HepG2 (cell line): ENCODE data around the gene PIWIL1. TPM values are rescaled to one million over a fixed set of nuclear protein-coding genes. Genes with fewer than 3 reads are reported as not detected.

ENCODE experiments used
- ATAC-seq: fragments of 200-7000 bp; cut with Tn5 transposase; 3 replicates; pipeline ENCODE4 v1.9.1; 2020; ENCODE audit warnings: mild to moderate bottlenecking, moderate library complexity
- BruUV-seq: library from RNA; stranded (reverse); fragments of 400-500 nt; replicated peaks from 2 replicates; lab custom pipeline; 2021; lab: Mats Ljungman, UMichigan
- CTCF ChIA-PET: fragments of 300-600 bp; formaldehyde crosslinking; extraction: SDS; loops from one replicate; lab custom pipeline; 2021; ENCODE audit warnings: low total read pairs, inconsistent platforms, low intra/inter-chr PET ratio; lab: Yijun Ruan, JAX
- POLR2A ChIA-PET: fragments of 350-600 bp; sonication (Branson Sonifier 250); formaldehyde crosslinking; loops from one replicate; lab custom pipeline; 2020; ENCODE audit warnings: antibody characterized with exemption, inconsistent platforms; lab: Yijun Ruan, JAX
- DNase-seq: peaks from one replicate; pipeline ENCODE4 v3.0.0-alpha.2; 2015; ENCODE audit warnings: low spot score
- FAIRE-seq: peaks from 3 replicates; lab custom pipeline; 2011; peaks lifted over from hg19 to GRCh38; lab: Jason Lieb, UNC
- H2AFZ ChIP-seq: one replicate; pipeline ENCODE4 v1.6.1; 2011; ENCODE audit warnings: low read length, inconsistent platforms
- H3K27ac ChIP-seq: fragments of 300-600 bp; 3 replicates; pipeline ENCODE4 v1.8.0; 2011; ENCODE audit warnings: mixed run types, mild to moderate bottlenecking, mixed read lengths, low read length, inconsistent platforms; ENCODE audit not compliant: insufficient read depth; ENCODE audit errors: extremely low read length
- H3K27me3 ChIP-seq, 2 experiments: fragments of 200-600 bp in 1 of 2; 2 replicates in 1 of 2; 3 replicates in 1 of 2; pipeline versions ENCODE4 v1.6.0 to v1.8.0; 2011; ENCODE audit warnings: low read length in 2 of 2, mild to moderate bottlenecking in 2 of 2, moderate library complexity in 2 of 2, inconsistent platforms in 1 of 2; ENCODE audit not compliant: insufficient read depth in 2 of 2, control insufficient read depth in 1 of 2
- H3K36me3 ChIP-seq, 2 experiments: fragments of 200-600 bp in 1 of 2; replicated peaks in 1 of 2; 2 replicates in 1 of 2; 3 replicates in 1 of 2; pipeline versions ENCODE4 v1.5.1 to v1.8.0; 2011; ENCODE audit warnings: low read length in 2 of 2, inconsistent platforms in 1 of 2; ENCODE audit not compliant: insufficient read depth in 2 of 2, control insufficient read depth in 1 of 2
- H3K4me1 ChIP-seq: 2 replicates; pipeline ENCODE4 v1.5.1; 2012; ENCODE audit warnings: low read length, inconsistent platforms; ENCODE audit not compliant: insufficient read depth
- H3K4me2 ChIP-seq: 2 replicates; pipeline ENCODE4 v1.6.0; 2011; ENCODE audit warnings: low read depth, low read length, inconsistent platforms
- H3K4me3 ChIP-seq, 3 experiments: fragments of 200-600 bp in 1 of 3; sonication (generic), shearing (Covaris generic) in 1 of 3; replicated peaks in 1 of 3; 2 replicates each; pipeline ENCODE4 v1.5.1; 2011 to 2016; ENCODE audit warnings: low read length in 3 of 3, inconsistent platforms in 2 of 3, low read depth in 2 of 3, mild to moderate bottlenecking in 2 of 3, control low read depth in 1 of 3, mixed read lengths in 1 of 3; ENCODE audit not compliant: insufficient read depth in 1 of 3
- H3K79me2 ChIP-seq: one replicate; pipeline ENCODE4 v1.6.1; 2011; ENCODE audit warnings: low read length, inconsistent platforms; ENCODE audit not compliant: insufficient read depth
- H3K9ac ChIP-seq: 2 replicates; pipeline ENCODE4 v1.6.0; 2011; ENCODE audit warnings: mild to moderate bottlenecking, low read depth, low read length, inconsistent platforms; ENCODE audit not compliant: insufficient read depth
- H3K9me3 ChIP-seq: 2 replicates; pipeline ENCODE4 v1.5.1; 2012; ENCODE audit warnings: mild to moderate bottlenecking, low read length
- H4K20me1 ChIP-seq: 2 replicates; pipeline ENCODE4 v1.6.0; 2011; ENCODE audit warnings: inconsistent platforms, mild to moderate bottlenecking, low read length, moderate library complexity; ENCODE audit not compliant: insufficient read depth
- BRCA1 ChIP-seq: sonication (generic); formaldehyde crosslinking; IDR thresholded peaks from 2 replicates; pipeline ENCODE4 v1.4.0; 2020; ENCODE audit warnings: missing genetic modification reagents
- CAMTA2 ChIP-seq: sonication (generic); formaldehyde crosslinking; IDR thresholded peaks from 2 replicates; pipeline ENCODE4 v1.4.0; 2020; ENCODE audit warnings: mild to moderate bottlenecking, missing genetic modification reagents, borderline replicate concordance
- CCAR2 ChIP-seq: fragments of 200-400 bp; formaldehyde crosslinking; optimal IDR thresholded peaks from 2 replicates; pipeline ENCODE3; 2018; ENCODE audit warnings: low read depth, mild to moderate bottlenecking, low read length, moderate library complexity
- HCFC1 ChIP-seq: fragments of 150-350 bp; IDR thresholded peaks from 2 replicates; pipeline ENCODE4 v1.6.1; 2014; ENCODE audit warnings: low read depth, low read length
- JUNB ChIP-seq: sonication (generic); formaldehyde crosslinking; IDR thresholded peaks from 2 replicates; pipeline ENCODE4 v1.8.0; 2022; ENCODE audit warnings: missing genetic modification reagents, mild to moderate bottlenecking, borderline replicate concordance
- KDM2A ChIP-seq: sonication (generic); formaldehyde crosslinking; IDR thresholded peaks from 2 replicates; pipeline ENCODE4 v1.4.0; 2020; ENCODE audit warnings: low read depth, missing genetic modification reagents, borderline replicate concordance
- NCOA2 ChIP-seq: sonication (generic); formaldehyde crosslinking; IDR thresholded peaks from 2 replicates; pipeline ENCODE4 v1.8.0; 2022; ENCODE audit warnings: inconsistent platforms
- NCOR1 ChIP-seq: fragments of 200-600 bp; sonication (generic); IDR thresholded peaks from 2 replicates; pipeline ENCODE4 v1.7.0; 2017; ENCODE audit warnings: antibody characterized with exemption, low read length, borderline replicate concordance
- NR2F2 ChIP-seq: IDR thresholded peaks from 2 replicates; pipeline ENCODE4 v1.6.1; 2012; ENCODE audit warnings: low read depth, inconsistent platforms, borderline replicate concordance
- PAF1 ChIP-seq: IDR thresholded peaks from 2 replicates; pipeline ENCODE4 v1.6.1; 2016; ENCODE audit warnings: missing genetic modification reagents, missing compliant biosample characterization
- POLR2AphosphoS2 ChIP-seq: IDR thresholded peaks from 2 replicates; pipeline ENCODE4 v1.6.1; 2011; ENCODE audit warnings: low read depth, low read length, improper control_type of control experiment
- TAF15 ChIP-seq: fragments of 200-400 bp; formaldehyde crosslinking; IDR thresholded peaks from one replicate; pipeline ENCODE4 v1.6.1; 2018; ENCODE audit warnings: mild to moderate bottlenecking, low read depth, low read length; ENCODE audit not compliant: poor library complexity, severe bottlenecking
- TBP ChIP-seq: sonication (generic); formaldehyde crosslinking; IDR thresholded peaks from 2 replicates; pipeline ENCODE4 v1.5.0; 2020; ENCODE audit warnings: missing genetic modification reagents
- TGIF2 ChIP-seq: IDR thresholded peaks from 2 replicates; pipeline ENCODE4 v1.6.1; 2016; ENCODE audit warnings: control low read depth, missing compliant biosample characterization
- ZEB1 ChIP-seq: IDR thresholded peaks from 2 replicates; pipeline ENCODE4 v1.6.1; 2012; ENCODE audit warnings: mild to moderate bottlenecking, low read depth, inconsistent platforms; ENCODE audit not compliant: insufficient replicate concordance
- ZFY ChIP-seq: sonication (generic); formaldehyde crosslinking; IDR thresholded peaks from 2 replicates; pipeline ENCODE4 v1.4.0; 2020; ENCODE audit warnings: missing genetic modification reagents
- ZFYVE20 ChIP-seq: sonication (generic); formaldehyde crosslinking; IDR thresholded peaks from 2 replicates; pipeline ENCODE4 v1.8.0; 2023; ENCODE audit warnings: low read depth, mild to moderate bottlenecking, moderate library complexity, missing genetic modification reagents, borderline replicate concordance
- ZMYM2 ChIP-seq: sonication (generic); formaldehyde crosslinking; IDR thresholded peaks from 2 replicates; pipeline ENCODE4 v1.8.0; 2022; ENCODE audit warnings: mild to moderate bottlenecking, missing genetic modification reagents
- ZNF234 ChIP-seq: sonication (generic); formaldehyde crosslinking; conservative IDR thresholded peaks from 2 replicates; pipeline ENCODE4 v1.5.1; 2020; ENCODE audit warnings: mild to moderate bottlenecking, missing genetic modification reagents
- ZNF235 ChIP-seq: sonication (generic); formaldehyde crosslinking; IDR thresholded peaks from 2 replicates; pipeline ENCODE4 v1.8.1; 2023; ENCODE audit warnings: mild to moderate bottlenecking, missing genetic modification reagents, borderline replicate concordance
- ZNF569 ChIP-seq: sonication (generic); formaldehyde crosslinking; IDR thresholded peaks from 2 replicates; pipeline ENCODE4 v1.5.0; 2020; ENCODE audit warnings: mild to moderate bottlenecking, missing genetic modification reagents, moderate library complexity, borderline replicate concordance
- ZNF678 ChIP-seq: sonication (generic); formaldehyde crosslinking; IDR thresholded peaks from 2 replicates; pipeline ENCODE4 v1.4.0; 2020; ENCODE audit warnings: mild to moderate bottlenecking, missing genetic modification reagents
- ZNF746 ChIP-seq: sonication (generic); formaldehyde crosslinking; IDR thresholded peaks from 2 replicates; pipeline ENCODE4 v1.8.0; 2022; ENCODE audit warnings: mild to moderate bottlenecking, missing genetic modification reagents
- WGBS: methylation state at CpG from one replicate; pipeline ENCODE4 v1.1.6; 2017; ENCODE audit warnings: low lambda C conversion rate; 5-methylcytosine and 5-hydroxymethylcytosine counted together
- in situ Hi-C: cut with HindIII; loops from 2 replicates; pipeline ENCODE4 v1.10.0; 2017; ENCODE audit warnings: low pct_unique_long_range_greater_than_20kb; ENCODE audit not compliant: extremely low pct_ligation_motif_present
- intact Hi-C: fragments of 100-400 bp; cut with micrococcal nuclease; formaldehyde crosslinking; loops from one replicate; pipeline ENCODE4 v1.10.0; 2022; ENCODE audit not compliant: unreplicated experiment
- polyA plus RNA-seq, 8 experiments: library from polyadenylated mRNA; depleted of rRNA in 3 of 8; stranded (reverse) in 7 of 8; unstranded in 1 of 8; fragments of >200 nt; fragmentation: Illumina TruSeq in 4 of 8; extraction: Trizol in 4 of 8; gene quantifications; 2 replicates each; pipeline versions ENCODE4 v1.2.1 to v1.2.3, GENCODE V29; 2011 to 2016; ENCODE audit warnings: low read depth in 4 of 8, missing spikeins in 1 of 8, mixed read lengths in 1 of 8; ENCODE audit not compliant: insufficient read depth in 1 of 8
- total RNA-seq, 5 experiments: library from RNA; depleted of rRNA; stranded (reverse); fragments of >200 nt; fragmentation: Illumina TruSeq; extraction: Trizol; gene quantifications; 2 replicates each; pipeline ENCODE4 v1.2.3, GENCODE V29; 2016; ENCODE audit warnings: low read depth in 1 of 5
- TF ChIP-seq, protein P1 (sequence below): IDR thresholded peaks from 2 replicates; pipeline ENCODE4 v1.6.1; 2012; ENCODE audit warnings: low read length, improper control_type of control experiment

Gene PIWIL1
- total and polyA plus RNA-seq, 2 of the 13 experiments (the other 11 are each of a cell fraction or from before 2014, with no cell fraction given): not detected

DNA sequence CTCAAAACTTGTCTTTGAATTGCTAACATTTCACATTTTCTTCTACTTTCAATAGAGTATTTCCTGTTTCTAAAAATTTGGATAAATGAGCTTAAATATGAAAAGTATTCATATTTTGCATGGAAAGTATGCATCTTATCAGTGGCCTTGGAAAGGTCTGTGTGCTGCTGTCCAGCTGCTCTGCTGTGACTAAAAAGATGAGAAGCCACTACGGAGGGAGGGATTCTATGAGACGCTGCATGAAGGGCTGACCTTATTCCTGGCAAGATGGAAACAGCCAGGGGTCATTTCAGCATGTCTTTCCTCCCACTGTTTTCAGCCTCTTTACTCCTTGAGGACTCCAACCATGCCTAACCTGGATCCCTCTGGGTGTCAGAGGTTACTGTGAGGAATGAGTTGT is 13.0 kb downstream of the PIWIL1 start (continued):
- no peak for TF ChIP-seq JUNB (CRISPR knock-in tag)
- no peak for TF ChIP-seq ZNF678 (CRISPR knock-in tag)
- TF ChIP-seq HCFC1: no peak
- TF ChIP-seq ZFYVE20 (CRISPR knock-in tag): no peak
- no peak for TF ChIP-seq PAF1 (CRISPR knock-in tag)
- TF ChIP-seq ZNF234 (CRISPR knock-in tag): no peak
- no peak for TF ChIP-seq NCOR1
- no peak for TF ChIP-seq ZMYM2 (CRISPR knock-in tag)
- no peak for TF ChIP-seq NR2F2
- no peak for TF ChIP-seq KDM2A (CRISPR knock-in tag)

DNA sequence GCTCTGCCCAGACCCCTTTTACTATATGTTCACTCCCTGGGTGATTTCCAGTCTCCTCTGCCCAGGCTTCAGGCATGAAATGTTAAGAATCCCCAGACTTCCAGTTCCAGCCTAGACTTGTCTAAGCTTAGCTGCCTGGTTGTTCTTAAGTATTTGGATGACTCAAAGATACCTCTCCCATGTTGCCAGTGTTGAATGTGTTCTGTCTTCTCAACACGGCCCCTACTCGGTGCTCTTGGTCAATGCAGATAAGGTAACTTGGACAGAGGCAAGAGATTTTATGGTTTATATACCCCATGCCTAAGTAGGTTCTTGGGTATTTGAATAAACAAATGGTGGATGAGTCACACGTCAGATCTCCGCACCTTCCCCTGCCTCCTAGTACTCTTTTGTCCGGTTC is 13.6 kb downstream of the PIWIL1 start:
- in situ Hi-C loops: no loop called here
- no peak for TF ChIP-seq ZNF569 (CRISPR knock-in tag)
- TF ChIP-seq ZNF746 (CRISPR knock-in tag): no peak
- TF ChIP-seq TBP: no peak
- TF ChIP-seq, protein P1, sequence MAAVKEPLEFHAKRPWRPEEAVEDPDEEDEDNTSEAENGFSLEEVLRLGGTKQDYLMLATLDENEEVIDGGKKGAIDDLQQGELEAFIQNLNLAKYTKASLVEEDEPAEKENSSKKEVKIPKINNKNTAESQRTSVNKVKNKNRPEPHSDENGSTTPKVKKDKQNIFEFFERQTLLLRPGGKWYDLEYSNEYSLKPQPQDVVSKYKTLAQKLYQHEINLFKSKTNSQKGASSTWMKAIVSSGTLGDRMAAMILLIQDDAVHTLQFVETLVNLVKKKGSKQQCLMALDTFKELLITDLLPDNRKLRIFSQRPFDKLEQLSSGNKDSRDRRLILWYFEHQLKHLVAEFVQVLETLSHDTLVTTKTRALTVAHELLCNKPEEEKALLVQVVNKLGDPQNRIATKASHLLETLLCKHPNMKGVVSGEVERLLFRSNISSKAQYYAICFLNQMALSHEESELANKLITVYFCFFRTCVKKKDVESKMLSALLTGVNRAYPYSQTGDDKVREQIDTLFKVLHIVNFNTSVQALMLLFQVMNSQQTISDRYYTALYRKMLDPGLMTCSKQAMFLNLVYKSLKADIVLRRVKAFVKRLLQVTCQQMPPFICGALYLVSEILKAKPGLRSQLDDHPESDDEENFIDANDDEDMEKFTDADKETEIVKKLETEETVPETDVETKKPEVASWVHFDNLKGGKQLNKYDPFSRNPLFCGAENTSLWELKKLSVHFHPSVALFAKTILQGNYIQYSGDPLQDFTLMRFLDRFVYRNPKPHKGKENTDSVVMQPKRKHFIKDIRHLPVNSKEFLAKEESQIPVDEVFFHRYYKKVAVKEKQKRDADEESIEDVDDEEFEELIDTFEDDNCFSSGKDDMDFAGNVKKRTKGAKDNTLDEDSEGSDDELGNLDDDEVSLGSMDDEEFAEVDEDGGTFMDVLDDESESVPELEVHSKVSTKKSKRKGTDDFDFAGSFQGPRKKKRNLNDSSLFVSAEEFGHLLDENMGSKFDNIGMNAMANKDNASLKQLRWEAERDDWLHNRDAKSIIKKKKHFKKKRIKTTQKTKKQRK: no peak
- TF ChIP-seq ZNF235: no peak
- TF ChIP-seq CAMTA2 (CRISPR knock-in tag): no peak
- TF ChIP-seq ZFY: no peak
- TF ChIP-seq TAF15: no peak
- TF ChIP-seq CCAR2: no peak
- TF ChIP-seq POLR2AphosphoS2: no peak
- no peak for TF ChIP-seq ZEB1
- no peak for TF ChIP-seq TGIF2 (CRISPR knock-in tag)
- TF ChIP-seq BRCA1 (CRISPR knock-in tag): no peak
- no peak for TF ChIP-seq NCOA2 (CRISPR knock-in tag)

More for the DNA sequence above, 13.6 kb downstream of the PIWIL1 start:
- H3K27ac ChIP-seq: no peak overlapping the region
- H3K4me1 ChIP-seq: no peaks in the 10 kb centered on the region
- ChIA-PET POLR2A (no interaction called here), CTCF (no interaction called here)
- no peak overlapping the region for H2AFZ ChIP-seq
- FAIRE-seq (no peak), DNase-seq (no peak), ATAC-seq (no peak)
- no peak overlapping the region for H3K4me2 ChIP-seq
- peaks cover 0 to 32% of the 10 kb centered on the region in 2 experiments; a peak in 3 of 5 replicates for H3K27me3 ChIP-seq
- no peak overlapping the region for H3K9ac ChIP-seq
- H3K4me3 ChIP-seq: no peak overlapping the region
- no peaks in the 10 kb centered on the region for H3K79me2 ChIP-seq
- intact Hi-C loops: no loop called here
- no TSS peak for BruUV-seq
- 17% methylated on average over 5 of the region's 5 CpGs for whole genome bisulfite sequencing
- no peaks in the 10 kb centered on the region for H3K36me3 ChIP-seq
- H3K9me3 ChIP-seq: no peaks in the 10 kb centered on the region
- no peaks in the 10 kb centered on the region for H4K20me1 ChIP-seq
